GM18519 (cell line): ENCODE results near the gene CHERP.

Source experiments
- ATAC-seq: cut with Tn5 transposase; IDR thresholded peaks from one replicate; pipeline ENCODE4 v1.9.1; 2021; ENCODE audit warnings: mild to moderate bottlenecking, moderate library complexity; ENCODE audit not compliant: unreplicated experiment, low FRiP score

CHERP gene, protein sequence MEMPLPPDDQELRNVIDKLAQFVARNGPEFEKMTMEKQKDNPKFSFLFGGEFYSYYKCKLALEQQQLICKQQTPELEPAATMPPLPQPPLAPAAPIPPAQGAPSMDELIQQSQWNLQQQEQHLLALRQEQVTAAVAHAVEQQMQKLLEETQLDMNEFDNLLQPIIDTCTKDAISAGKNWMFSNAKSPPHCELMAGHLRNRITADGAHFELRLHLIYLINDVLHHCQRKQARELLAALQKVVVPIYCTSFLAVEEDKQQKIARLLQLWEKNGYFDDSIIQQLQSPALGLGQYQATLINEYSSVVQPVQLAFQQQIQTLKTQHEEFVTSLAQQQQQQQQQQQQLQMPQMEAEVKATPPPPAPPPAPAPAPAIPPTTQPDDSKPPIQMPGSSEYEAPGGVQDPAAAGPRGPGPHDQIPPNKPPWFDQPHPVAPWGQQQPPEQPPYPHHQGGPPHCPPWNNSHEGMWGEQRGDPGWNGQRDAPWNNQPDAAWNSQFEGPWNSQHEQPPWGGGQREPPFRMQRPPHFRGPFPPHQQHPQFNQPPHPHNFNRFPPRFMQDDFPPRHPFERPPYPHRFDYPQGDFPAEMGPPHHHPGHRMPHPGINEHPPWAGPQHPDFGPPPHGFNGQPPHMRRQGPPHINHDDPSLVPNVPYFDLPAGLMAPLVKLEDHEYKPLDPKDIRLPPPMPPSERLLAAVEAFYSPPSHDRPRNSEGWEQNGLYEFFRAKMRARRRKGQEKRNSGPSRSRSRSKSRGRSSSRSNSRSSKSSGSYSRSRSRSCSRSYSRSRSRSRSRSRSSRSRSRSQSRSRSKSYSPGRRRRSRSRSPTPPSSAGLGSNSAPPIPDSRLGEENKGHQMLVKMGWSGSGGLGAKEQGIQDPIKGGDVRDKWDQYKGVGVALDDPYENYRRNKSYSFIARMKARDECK

DNA sequence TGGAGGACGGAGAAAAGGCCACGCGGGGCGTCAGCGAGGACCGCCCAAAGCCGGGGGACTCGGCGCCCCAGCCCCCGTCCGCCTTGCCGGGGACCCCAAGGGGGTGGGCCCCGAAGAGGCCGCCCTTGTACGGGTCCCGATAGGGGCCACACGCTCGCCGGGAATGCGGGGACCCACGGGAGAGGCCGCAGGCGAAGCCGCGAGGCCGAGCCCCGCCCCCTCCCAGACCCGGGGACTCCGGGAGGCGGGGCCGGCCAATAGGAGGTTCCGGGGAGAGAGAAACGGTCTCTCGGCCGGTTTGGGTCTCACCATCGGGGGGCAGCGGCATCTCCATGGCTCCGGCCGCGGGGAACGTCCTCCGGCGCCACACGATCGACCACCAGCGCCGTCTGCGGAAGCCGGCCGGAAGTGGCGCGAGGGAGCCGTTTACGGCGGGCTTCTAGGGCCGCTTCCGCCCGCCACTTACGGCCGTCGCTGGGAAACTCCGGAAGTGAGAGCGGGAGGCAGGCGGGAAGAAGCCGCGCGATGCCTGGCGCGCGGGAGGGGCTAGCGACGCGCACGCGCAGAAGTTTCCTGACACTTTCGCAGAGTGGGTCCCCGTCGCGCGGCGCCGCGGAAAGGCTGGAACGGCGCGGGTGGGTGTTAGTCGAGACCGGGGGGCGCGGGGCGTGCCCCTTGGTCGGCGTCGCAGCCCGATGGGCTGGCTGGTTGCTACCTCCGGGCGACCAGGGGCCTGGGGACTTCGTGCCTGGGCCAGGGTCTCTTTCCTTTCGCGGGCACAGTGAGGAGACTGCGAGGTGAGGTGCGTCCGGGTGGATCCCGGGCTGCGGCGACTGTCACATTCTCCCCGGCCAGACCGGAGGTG lies at the start of gene CHERP:
Gene CHERP, minus strand, starts transcription at position 393 of the 865 bp plus-strand sequence. Its CDS starts 59 bp downstream, at position 334.
- ATAC-seq = peak; percentile 53

DNA sequence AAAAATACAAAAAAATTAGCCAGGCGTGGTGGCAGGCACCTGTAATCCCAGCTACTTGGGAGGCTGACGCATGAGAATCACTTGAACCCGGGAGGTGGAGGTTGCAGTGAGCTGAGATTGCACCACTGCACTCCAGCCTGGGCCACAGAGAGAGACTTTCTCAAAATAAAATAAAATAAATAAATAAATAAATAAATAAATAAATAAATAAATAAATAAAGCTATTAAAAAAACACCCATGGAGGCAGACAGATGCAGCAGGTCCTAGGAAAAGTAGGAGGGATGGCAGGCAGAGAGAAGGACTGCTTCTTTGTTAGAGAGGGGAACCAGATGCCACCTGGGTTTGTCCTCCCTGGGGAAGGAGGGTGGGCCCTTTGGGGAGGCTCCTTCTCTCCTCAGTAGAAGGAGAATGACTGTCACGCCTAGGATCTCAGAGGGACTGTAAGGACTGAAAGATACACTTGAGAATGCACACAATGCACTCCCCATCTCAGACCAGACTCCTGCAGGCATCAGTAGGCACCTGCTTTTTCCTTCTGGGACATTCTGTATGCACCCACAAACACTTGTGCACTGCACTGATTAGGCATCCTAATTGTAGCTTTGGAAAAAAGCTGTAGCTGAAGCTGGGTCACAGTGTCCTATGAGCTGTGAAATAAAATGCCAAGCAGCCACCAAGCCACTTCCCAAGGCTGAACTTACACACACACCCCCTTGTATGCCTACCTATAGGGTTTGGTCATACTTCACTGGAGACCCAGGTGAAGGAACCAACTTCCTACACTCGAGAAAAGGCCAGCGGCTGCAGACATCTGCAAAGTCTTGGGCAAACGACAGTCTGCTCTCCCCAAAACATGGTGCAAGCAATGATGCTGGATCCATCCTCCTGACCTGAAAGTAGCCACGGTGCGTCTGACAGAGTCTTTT lies 48.9 kb upstream of the CHERP start:
- ATAC-seq = no peak

DNA sequence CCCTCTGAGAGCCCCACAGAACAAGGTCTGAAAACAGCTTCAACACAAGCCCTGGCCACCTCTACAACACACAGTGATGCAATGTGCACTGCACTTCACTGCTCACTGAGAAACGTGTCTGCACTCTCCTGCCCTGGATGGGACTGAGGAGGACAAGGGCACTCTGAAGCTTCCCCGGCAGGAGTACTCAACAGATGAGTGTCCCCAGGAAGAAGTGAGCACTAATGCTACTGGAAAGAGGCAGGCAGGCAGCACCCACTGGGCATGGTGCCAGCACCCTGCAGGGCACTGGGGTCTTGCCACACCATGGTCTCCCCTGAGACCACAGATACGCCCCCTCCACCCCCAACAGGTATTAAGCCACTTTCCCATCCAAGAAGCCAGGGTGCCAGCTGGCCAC lies 47.7 kb upstream of the CHERP start:
- no peak for ATAC-seq

DNA sequence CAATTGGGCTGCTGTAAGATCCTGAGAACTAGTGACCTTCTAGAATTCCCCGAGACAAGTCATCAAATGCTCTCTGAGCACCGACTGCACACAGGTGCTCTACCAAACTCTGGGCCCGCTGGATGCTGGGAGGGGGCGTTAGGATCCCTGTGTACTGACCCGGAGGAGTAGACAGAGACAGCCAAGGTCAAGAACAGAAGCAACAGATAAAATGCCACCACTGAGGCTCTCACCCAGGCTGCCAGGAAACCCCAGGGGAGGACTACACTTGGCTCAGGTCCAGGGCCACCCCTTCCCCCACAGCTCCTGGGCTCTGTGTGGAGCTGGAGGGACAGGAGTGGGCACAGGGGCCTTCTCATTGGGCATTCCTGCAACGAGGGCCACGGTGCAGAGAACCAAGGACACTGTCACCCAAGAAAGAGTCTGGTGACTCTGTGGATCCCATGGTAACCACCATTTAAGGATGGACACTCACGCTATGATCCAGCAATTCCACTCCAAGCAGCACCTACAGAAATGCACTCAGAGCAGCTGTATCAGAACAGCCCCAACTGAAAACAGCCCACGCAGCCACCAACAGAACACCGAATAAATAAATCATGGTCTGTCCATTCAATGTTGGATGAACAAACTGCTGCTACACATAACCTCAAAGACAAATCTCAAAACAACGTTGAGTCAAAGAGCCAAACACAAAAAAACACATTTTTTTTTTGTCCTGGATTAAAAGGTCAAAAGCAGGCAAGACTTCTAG lies 46.8 kb upstream of the CHERP start:
- no peak for ATAC-seq

DNA sequence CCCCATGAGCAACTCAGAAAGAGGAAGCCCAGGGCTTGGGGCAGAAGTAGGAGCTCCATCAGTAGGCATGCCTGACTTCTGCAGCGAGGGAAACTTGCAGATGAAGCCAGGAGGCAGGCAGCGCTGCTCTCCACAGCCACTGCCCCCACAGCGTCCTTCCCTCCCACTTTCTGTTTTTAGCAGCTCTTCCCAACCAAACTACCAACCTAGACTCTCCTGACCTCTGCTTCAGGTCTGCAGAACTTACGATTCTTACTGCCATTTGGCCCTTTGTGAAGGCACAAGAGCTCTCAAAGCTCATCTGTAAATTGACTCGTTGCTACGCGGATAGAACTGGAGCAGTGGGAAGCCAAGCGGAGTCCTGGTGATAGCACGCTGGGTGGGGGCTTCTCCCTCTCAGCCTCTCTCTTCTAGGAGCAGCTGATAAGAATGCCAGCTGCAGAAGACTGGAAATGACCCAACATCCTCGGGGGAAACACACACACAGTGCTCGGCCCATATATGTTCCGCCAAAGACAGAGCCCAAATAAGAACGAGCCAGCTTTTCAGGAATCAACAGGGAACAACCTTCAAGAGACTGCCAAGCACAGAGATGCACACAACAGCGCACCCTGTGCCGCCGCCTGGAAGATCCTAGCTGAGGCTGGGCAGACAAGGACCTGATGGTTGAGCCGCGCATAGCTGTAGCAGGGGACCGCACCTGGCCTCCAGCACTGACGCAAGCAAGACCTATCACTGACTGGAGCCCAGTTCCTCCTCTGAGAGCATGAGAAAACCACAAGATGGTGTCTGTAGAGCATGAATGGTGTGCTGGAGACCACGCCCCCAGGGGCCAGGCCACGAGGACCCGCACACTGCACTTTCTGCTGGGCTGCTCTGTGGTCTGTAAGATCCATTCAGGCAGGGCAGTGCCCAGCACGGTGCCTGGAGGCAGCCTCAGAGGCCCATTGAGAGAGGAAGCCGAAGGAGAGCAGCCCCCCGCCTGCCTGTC lies 45.9 kb upstream of the CHERP start:
- ATAC-seq = peak; percentile 39

DNA sequence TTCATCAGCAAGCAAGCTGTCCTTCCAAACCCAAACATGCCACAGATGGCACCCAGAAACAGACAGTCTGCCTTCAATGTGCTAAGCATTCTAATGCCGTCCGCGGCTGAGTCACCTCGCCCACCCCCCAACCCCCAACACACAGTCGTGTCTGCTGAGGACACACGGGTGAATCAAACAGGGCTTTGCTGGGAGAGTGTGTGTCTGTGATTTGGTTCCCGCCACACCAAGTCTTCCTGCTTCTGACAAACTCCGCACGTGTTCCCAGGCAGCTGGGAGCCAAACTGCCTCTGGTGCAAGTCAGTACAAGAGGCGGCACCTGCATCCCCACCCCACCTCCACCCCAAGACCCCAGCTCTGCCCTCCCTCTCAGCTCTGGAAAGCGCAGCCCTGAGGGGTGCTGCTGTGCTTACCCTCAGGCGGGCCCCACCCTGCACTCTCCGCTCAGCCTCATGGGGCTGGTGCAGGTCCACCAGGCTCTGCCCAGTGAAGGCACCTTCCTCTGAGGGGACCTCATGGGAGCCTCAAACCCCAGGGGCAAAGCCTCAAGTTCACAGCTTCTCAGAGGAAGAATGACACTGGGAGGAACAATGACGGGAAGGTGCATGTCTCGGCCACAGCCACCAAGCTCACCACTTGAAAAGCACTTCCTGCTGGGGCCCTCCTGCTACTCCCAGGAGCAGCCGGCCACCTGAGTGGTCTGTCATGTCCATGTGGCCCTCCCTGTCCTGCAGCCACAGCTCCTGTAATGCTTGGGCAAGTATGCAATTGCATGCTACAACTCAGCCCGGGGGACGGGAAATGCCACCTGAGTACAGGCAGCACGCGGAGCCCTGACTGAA lies 45.0 kb upstream of the CHERP start:
- no peak for ATAC-seq

DNA sequence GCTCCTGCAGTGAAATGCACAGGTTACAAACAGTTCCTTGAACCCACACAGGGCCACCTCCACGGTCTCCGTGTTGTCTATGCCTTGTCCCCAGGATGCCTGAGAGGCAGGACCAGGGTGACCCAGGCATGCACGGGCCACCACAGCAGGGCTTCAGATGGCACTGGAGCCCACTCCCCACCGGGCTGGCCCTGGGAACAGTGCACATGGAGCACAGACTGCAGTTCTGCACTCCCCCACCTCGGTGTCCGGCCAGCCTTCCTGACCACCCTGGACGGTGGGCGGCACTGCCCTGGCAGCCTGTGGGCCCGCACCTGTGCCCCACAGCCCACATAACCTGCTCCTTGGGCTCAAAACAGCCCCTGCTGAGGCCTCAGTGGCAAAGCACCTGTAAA lies 44.2 kb upstream of the CHERP start:
- ATAC-seq = no peak

DNA sequence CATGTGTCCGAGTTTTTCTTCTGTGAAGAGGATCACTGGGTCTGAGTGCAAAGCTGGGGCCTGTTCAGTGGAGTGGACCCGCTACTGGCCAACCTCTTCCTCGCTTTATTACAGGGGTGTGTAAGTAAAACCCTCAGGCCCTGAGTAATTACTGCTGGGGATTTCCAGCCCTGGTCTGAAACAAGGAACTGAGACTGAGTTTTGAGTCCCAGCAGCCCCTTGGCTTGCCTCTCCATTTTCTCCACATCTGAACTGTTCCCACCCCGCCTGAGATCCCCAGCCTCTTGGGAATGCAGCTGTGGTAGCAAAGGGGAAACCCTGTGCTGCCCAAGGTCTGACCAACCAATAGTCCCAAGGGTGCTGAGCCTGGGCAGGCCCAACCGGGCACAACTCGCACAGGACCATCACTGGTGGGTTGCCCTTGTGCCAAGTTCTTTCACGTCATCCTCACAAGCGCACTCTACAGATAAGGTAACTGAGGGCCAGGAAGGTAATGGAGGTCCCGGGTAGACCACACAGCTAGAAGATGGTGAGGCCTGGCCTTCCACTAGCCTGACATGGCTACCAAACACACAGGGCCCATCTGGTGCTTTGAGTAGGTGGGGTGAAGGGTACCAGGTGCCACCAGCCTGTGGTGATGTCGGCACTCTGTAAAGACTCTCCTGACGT lies 43.7 kb upstream of the CHERP start:
- ATAC-seq = peak; percentile 23

DNA sequence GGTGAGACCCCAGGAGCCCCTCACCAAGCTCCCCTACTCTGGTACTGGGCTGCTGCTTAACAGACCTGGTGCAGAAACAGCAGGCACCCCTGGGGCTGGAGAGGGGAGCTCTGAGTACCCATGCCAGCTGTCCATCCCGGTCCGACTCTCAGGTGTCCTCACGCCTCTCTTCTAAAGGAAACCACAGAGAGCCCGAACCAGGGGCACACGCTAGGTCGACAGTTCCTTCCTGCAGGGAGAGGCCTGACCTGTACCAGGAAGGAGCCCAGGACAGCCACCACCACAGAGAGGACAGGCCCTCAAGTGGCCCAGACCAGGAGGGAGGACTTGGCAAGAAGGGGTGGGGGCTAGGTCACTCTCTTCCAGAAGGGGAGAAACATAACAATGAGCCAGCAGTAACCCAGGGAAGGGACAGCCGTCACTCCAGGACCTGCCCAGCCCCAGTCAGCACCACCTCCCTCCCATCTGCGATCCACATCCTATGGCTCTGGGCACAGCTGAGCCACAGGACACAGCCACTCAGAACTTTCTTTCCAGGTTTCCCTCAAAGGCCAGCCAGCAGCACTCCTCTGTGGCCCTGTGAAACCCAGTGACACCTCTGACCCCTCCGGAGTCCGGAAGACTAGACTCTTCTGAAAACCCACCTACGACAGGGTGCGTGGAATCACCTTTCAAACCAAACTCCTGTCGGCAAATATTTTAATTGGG lies 43.0 kb upstream of the CHERP start:
- no peak for ATAC-seq

DNA sequence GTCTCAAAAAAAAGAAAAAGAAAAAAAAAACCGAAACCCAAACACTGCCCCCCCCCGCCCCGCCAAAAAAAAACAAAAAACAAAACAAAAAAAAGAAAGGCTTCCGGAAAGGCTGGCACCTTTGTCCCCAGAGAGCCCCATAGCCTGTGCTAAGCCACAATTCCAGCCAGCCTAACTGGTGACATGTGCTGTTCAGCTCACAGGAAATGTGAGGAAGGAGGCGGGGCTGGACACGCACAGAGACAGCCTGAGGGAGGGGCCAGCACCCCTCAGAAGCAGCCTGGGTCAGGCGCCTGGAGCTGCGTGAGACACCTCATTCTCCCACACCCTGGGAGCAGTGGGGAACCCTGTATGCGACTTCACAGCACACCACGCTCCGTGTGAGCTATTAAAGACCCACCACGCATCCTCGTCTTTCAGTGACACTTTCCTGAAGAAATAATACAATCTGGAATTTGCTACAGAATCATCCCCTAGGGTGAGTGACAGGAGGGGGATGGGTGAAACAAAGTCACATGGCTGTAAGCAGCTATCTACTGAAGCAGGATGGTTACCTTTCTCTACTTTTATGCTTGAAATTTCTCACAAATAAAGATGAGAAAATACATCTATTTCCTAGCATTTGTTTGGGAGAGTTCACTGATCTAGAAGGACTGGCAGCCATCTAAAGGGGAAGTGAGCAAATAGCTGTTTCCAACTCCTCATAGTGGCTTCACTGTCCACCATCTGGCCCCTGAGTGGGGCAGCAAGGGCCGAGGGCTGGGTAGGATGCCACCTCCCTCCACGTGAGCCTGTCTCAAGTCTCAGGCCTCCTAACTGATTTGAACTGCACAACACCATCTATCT lies 42.2 kb upstream of the CHERP start:
- ATAC-seq = peak; percentile 44

DNA sequence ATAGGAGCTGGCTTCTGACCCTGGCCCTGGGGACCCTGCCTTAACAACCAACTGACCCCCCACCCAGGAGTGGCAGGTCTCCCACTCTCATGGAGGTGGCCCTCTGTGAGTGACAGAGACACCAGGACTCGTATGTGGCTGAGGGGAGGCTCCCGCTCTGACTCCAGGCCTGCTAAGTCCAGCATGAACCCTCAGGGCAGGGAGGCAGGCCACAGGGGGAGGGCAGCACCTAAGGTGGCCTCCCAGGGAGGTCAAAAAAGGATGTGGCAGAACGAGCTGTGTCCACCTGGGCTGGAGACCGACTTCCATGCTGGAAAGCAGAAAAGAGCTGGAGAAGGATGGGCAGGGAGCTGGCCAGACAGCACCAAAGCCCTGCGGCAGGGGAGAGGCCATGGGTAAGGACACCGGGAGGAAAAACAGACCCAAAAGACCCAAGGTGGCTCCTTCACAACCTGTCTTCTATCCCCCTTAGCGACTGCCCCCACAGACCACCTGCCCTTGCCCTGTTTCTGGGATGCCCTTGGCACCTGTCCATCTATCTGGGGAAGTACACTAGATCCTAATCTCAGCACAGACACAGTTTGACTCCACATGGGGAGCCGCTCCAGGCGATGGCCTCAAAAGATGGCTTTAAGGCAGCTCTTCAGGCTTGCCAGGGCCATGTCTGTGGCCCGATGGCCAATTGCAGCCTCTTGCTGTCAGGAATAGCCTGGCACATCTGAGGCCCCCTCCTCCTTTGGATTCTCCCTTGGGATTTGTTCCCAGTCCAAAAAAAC lies 40.4 kb upstream of the CHERP start:
- no peak for ATAC-seq

DNA sequence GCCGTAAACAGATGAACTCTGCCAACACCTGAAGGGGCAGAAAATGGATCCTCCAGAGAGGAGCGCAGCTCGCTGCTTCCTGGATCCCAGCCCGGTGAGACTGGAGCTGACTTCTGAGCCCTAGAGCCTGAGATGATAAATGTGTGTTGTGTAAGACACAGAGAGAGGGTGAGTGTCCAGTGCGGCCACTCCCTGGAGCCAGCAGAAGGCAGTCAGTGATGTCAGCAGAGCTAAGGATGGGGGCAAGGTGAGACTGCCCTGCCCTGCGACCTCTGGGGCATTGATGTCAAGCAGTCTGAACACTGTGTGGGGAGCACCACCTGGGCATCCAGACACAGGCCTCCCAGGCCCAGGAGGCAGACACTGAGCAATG lies 39.7 kb upstream of the CHERP start:
- no peak for ATAC-seq

DNA sequence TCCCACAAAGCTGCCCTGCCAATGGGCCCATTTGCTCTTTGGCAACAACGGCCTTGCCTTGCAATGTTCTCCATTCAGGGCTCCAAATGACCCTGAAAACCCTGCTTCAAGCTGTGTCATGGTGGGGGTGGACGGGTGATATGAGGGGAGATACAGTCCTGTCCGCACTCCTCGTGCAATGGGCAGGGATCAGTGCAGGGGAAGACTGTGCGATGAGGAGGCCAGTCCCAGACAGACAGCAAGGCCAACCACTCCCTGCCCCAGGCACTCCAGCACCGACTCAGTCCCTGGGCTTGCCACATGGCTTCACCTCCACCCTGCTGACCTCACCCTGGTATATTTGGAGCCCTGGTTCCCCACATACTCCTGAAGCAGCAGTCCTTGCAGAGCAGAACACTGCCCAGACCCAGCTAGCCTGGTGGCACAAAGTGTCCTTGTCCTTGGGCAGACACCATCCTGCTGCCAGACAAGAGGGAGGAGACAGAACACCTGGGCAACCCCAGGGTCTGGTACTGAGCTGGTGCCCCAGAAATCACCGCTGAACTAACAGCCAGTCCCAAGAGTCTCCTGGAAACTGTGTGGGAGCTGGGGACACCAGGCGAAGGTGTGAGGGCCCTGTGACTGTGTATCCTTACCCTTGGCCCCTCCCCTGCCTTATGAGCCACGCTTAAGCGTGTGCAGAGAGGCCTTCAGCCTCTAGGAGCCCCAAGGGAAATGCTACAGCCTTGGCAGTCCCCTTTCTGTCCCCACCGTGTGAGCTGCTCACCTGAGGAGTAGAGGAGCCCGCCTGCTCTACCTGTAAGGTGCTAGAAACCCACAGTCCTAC lies 39.1 kb upstream of the CHERP start:
- ATAC-seq = no peak
